ENCODE measurements around the gene CLK4.

CLK4 gene

DNA sequence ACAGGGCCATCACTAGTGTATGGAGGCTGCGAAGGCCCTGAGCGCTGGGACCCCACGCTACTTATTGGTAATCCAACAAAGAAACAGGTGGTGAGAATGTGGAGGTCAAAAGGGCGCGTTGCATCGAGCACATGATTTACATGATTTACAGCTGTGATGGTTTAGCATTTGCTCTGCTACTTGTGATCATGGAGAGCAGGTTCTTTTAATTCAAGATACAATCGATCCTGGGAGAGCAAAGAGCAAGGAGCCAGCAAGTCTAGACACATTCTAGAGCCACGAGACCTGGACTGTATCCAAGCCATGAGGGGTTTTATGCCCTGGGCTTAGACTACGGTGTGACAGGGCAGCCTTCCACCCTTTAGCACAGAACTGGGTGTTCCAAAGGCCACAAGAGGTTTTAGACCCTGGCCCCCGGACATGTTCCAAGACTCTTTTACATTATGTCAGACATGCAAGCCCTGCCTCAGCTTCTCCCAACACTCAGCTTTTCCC lies 47.0 kb upstream of the CLK4 start:
- TF ChIP-seq, protein P1, sequence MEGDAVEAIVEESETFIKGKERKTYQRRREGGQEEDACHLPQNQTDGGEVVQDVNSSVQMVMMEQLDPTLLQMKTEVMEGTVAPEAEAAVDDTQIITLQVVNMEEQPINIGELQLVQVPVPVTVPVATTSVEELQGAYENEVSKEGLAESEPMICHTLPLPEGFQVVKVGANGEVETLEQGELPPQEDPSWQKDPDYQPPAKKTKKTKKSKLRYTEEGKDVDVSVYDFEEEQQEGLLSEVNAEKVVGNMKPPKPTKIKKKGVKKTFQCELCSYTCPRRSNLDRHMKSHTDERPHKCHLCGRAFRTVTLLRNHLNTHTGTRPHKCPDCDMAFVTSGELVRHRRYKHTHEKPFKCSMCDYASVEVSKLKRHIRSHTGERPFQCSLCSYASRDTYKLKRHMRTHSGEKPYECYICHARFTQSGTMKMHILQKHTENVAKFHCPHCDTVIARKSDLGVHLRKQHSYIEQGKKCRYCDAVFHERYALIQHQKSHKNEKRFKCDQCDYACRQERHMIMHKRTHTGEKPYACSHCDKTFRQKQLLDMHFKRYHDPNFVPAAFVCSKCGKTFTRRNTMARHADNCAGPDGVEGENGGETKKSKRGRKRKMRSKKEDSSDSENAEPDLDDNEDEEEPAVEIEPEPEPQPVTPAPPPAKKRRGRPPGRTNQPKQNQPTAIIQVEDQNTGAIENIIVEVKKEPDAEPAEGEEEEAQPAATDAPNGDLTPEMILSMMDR (IDR thresholded peaks at IDR 0.05; ENCODE audit: low read length): no peak
- no peak for TF ChIP-seq EZH2 (IDR thresholded peaks at IDR 0.05; ENCODE audit: borderline replicate concordance, low read length)
- Histone ChIP-seq H3K9me3 (ENCODE audit: low read length) (no peaks in the 10 kb centered on the region; the same call in 1 of the 2 replicates), H2AFZ (ENCODE audit: low read length) (no peak overlapping the region), H3K27ac (ENCODE audit: low read depth, low read length, poor library complexity, severe bottlenecking) (no peak overlapping the region), H3K9ac (ENCODE audit: low read length) (no peak overlapping the region), H3K4me2 (ENCODE audit: low read length) (no peak overlapping the region), H3K27me3 (ENCODE audit: insufficient read depth, low read length) (no peaks in the 10 kb centered on the region), H3K4me1 (ENCODE audit: insufficient read depth, low read length, severe bottlenecking) (no peaks in the 10 kb centered on the region), H4K20me1 (ENCODE audit: insufficient read depth, low read length) (no peaks in the 10 kb centered on the region), H3K79me2 (ENCODE audit: insufficient read depth, low read length) (no peaks in the 10 kb centered on the region), H3F3A (ENCODE audit: insufficient read depth, low read length) (no peaks in the 10 kb centered on the region), H3K4me3 (ENCODE audit: low read depth, low read length, poor library complexity, severe bottlenecking) (no peak overlapping the region), H3K9me2 (ENCODE audit: low read depth, low read length) (no peaks in the 10 kb centered on the region), H3K36me3 (ENCODE audit: insufficient read depth, low read length) (no peaks in the 10 kb centered on the region)

DNA sequence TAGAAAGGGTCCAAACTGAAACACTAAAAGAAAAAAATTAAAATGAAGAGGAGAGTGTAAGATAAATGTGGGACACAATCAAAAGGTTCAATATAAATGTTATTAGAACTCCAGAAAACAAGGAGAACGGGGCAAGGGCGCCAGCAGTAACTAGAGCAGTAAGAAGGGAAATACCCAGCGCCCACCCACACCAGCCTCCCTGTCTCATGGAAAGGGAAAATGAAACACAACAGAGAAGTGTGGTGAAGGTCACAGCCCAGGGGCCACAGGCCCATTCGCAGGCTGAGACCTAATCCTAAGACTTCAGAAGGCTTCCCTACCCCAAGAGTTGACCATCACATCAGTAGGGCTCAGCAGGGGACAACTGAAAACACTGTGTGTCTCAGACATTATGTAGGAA lies 45.8 kb upstream of the CLK4 start:
- H3K79me2 ChIP-seq (ENCODE audit: insufficient read depth, low read length): no peaks in the 10 kb centered on the region
- no peak overlapping the region for H3K4me2 ChIP-seq (ENCODE audit: low read length)
- no peak overlapping the region for H2AFZ ChIP-seq (ENCODE audit: low read length)
- no peaks in the 10 kb centered on the region for H4K20me1 ChIP-seq (ENCODE audit: insufficient read depth, low read length)
- TF ChIP-seq, protein P1 (IDR thresholded peaks at IDR 0.05; ENCODE audit: low read length): no peak
- TF ChIP-seq EZH2 (IDR thresholded peaks at IDR 0.05; ENCODE audit: borderline replicate concordance, low read length): no peak
- no peaks in the 10 kb centered on the region for H3K4me1 ChIP-seq (ENCODE audit: insufficient read depth, low read length, severe bottlenecking)
- H3K9ac ChIP-seq (ENCODE audit: low read length): no peak overlapping the region
- H3K9me3 ChIP-seq (ENCODE audit: low read length): no peaks in the 10 kb centered on the region; the same call in 1 of the 2 replicates
- H3K9me2 ChIP-seq (ENCODE audit: low read depth, low read length): no peaks in the 10 kb centered on the region
- H3K4me3 ChIP-seq (ENCODE audit: low read depth, low read length, poor library complexity, severe bottlenecking): no peak overlapping the region
- no peak overlapping the region for H3K27ac ChIP-seq (ENCODE audit: low read depth, low read length, poor library complexity, severe bottlenecking)
- no peaks in the 10 kb centered on the region for H3K36me3 ChIP-seq (ENCODE audit: insufficient read depth, low read length)
- no peaks in the 10 kb centered on the region for H3F3A ChIP-seq (ENCODE audit: insufficient read depth, low read length)
- H3K27me3 ChIP-seq (ENCODE audit: insufficient read depth, low read length): no peaks in the 10 kb centered on the region

DNA sequence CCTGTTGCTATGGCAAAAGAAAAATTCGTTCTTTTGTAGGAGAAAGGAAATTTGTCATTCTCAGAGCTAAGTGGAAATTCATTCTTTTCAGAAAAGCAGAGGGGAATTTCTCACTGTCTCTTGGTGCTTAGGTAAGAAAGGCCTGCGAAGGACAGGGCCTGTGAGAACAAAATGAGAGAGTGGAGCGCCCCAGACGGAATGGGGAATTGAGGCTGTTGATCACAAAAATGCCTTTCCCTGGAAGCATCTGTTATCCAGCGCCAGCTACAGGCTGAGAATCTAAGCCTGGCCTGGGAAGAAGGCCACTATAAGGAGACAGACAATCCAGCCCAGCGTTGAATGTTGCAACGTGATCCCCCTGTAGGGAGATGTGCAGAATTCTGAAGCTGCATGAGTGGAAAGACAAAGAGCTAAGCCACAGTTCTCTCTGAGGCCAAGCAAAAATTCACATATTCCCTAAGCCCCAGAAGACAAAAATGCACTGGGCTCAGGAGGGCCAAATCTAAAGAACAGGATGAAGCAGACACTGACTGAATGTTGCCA lies 44.8 kb upstream of the CLK4 start:
- no peaks in the 10 kb centered on the region; the same call in 1 of the 2 replicates for H3K9me3 ChIP-seq (ENCODE audit: low read length)
- H3K9me2 ChIP-seq (ENCODE audit: low read depth, low read length): no peaks in the 10 kb centered on the region
- H3K4me1 ChIP-seq (ENCODE audit: insufficient read depth, low read length, severe bottlenecking): no peaks in the 10 kb centered on the region
- TF ChIP-seq, protein P1 (IDR thresholded peaks at IDR 0.05; ENCODE audit: low read length): no peak
- no peak for TF ChIP-seq EZH2 (IDR thresholded peaks at IDR 0.05; ENCODE audit: borderline replicate concordance, low read length)
- no peak overlapping the region for H2AFZ ChIP-seq (ENCODE audit: low read length)
- H3K27ac ChIP-seq (ENCODE audit: low read depth, low read length, poor library complexity, severe bottlenecking): no peak overlapping the region
- no peaks in the 10 kb centered on the region for H3K27me3 ChIP-seq (ENCODE audit: insufficient read depth, low read length)
- H3K4me2 ChIP-seq (ENCODE audit: low read length): no peak overlapping the region
- no peaks in the 10 kb centered on the region for H3K36me3 ChIP-seq (ENCODE audit: insufficient read depth, low read length)
- no peaks in the 10 kb centered on the region for H3F3A ChIP-seq (ENCODE audit: insufficient read depth, low read length)
- no peak overlapping the region for H3K9ac ChIP-seq (ENCODE audit: low read length)
- no peaks in the 10 kb centered on the region for H3K79me2 ChIP-seq (ENCODE audit: insufficient read depth, low read length)
- H4K20me1 ChIP-seq (ENCODE audit: insufficient read depth, low read length): no peaks in the 10 kb centered on the region
- no peak overlapping the region for H3K4me3 ChIP-seq (ENCODE audit: low read depth, low read length, poor library complexity, severe bottlenecking)
